ENCODE results near the gene PNMA6E.
A peak's percentile ranks its signal among the peaks of the same experiment; 100 is the strongest.
"Not testable (repeated sequence)": the region's sequence is repeated elsewhere in the genome, so short reads cannot be mapped to it uniquely, and the experiment has no call there.

The PNMA6E gene

GRCh38 chrX:153408221-153408721 lies 7.1 kb upstream of the PNMA6E start:
- TF ChIP-seq CTCF (IDR thresholded peaks at IDR 0.05; ENCODE audit: low read depth, low read length): no peak
- no peak overlapping the region for H3K4me3 ChIP-seq (ENCODE audit: low read depth, low read length)

- no peak overlapping the region for H3K4me3 ChIP-seq (ENCODE audit: low read depth, low read length)
- no peak for TF ChIP-seq CTCF (IDR thresholded peaks at IDR 0.05; ENCODE audit: low read depth, low read length)
Measured at GRCh38 chrX:153407736-153408135, 6.6 kb upstream of the PNMA6E start.

- no peak for TF ChIP-seq CTCF (IDR thresholded peaks at IDR 0.05; ENCODE audit: low read depth, low read length)
- H3K4me3 ChIP-seq (ENCODE audit: low read depth, low read length): no peak overlapping the region
Measured at GRCh38 chrX:153406903-153407302, 5.8 kb upstream of the PNMA6E start.

GRCh38 chrX:153406011-153406410 lies 4.9 kb upstream of the PNMA6E start:
- no peak overlapping the region for H3K4me3 ChIP-seq (ENCODE audit: low read depth, low read length)
- TF ChIP-seq CTCF (IDR thresholded peaks at IDR 0.05; ENCODE audit: low read depth, low read length): no peak

GRCh38 chrX:153405426-153405825 lies 4.3 kb upstream of the PNMA6E start:
- no peak overlapping the region for H3K4me3 ChIP-seq (ENCODE audit: low read depth, low read length)
- TF ChIP-seq CTCF (IDR thresholded peaks at IDR 0.05; ENCODE audit: low read depth, low read length): no peak

GRCh38 chrX:153404333-153404732 lies 3.2 kb upstream of the PNMA6E start:
- not testable (repeated sequence) for H3K4me3 ChIP-seq (ENCODE audit: low read depth, low read length)

- H3K4me3 ChIP-seq (ENCODE audit: low read depth, low read length): no peak overlapping the region
- TF ChIP-seq CTCF (IDR thresholded peaks at IDR 0.05; ENCODE audit: low read depth, low read length): peak; percentile 37
Measured at GRCh38 chrX:153400146-153401132, 711 bp downstream of the PNMA6E start.

All from WI38 (cell line).